SK-N-SH treated with all-trans-retinoic acid at 6 μM for 48 hours (cell line): ENCODE results near the gene RPS19.

Source experiments
- PATZ1 ChIP-seq: fragments of 250-450 bp; sonication (Bioruptor Pico); IDR thresholded peaks from 2 replicates; pipeline ENCODE4 v1.8.0; 2020; ENCODE audit warnings: mild to moderate bottlenecking, moderate library complexity, borderline replicate concordance
- TOX ChIP-seq: fragments of 250-450 bp; sonication (Bioruptor Pico); IDR thresholded peaks from 2 replicates; pipeline ENCODE4 v1.8.0; 2021; ENCODE audit warnings: mild to moderate bottlenecking, moderate library complexity, borderline replicate concordance
- ZFP30 ChIP-seq: fragments of 450-650 bp; formaldehyde crosslinking; IDR thresholded peaks from 2 replicates; pipeline ENCODE4 v1.5.0; 2022; ENCODE audit warnings: mild to moderate bottlenecking, moderate library complexity

- TF ChIP-seq PATZ1 (CRISPR knock-in tag) (no peak), TOX (CRISPR knock-in tag) (no peak), ZFP30 (CRISPR knock-in tag) (no peak)
Observed at GRCh38 chr19:41906916-41907680, 47.0 kb downstream of the RPS19 start.
